Body of pancreas (tissue), 4 donors: ENCODE results near the gene RBM12.

Source experiments
- POLR2A ChIP-seq, 3 donors: fragments of 450-650 bp; IDR thresholded peaks; one replicate each; pipeline ENCODE4 v1.6.1; 2016; ENCODE audit warnings: antibody characterized with exemption in 3 of 3, mild to moderate bottlenecking in 2 of 3
- TF ChIP-seq, protein P1 (sequence below), 7 experiments: fragments of 450-650 bp in 4 of 7; fragments of 200-600 bp in 3 of 7; sonication (generic) in 3 of 7; IDR thresholded peaks; one replicate each; pipeline ENCODE4 v1.5.1; 2016 to 2019; ENCODE audit warnings: antibody characterized with exemption in 7 of 7

DNA sequence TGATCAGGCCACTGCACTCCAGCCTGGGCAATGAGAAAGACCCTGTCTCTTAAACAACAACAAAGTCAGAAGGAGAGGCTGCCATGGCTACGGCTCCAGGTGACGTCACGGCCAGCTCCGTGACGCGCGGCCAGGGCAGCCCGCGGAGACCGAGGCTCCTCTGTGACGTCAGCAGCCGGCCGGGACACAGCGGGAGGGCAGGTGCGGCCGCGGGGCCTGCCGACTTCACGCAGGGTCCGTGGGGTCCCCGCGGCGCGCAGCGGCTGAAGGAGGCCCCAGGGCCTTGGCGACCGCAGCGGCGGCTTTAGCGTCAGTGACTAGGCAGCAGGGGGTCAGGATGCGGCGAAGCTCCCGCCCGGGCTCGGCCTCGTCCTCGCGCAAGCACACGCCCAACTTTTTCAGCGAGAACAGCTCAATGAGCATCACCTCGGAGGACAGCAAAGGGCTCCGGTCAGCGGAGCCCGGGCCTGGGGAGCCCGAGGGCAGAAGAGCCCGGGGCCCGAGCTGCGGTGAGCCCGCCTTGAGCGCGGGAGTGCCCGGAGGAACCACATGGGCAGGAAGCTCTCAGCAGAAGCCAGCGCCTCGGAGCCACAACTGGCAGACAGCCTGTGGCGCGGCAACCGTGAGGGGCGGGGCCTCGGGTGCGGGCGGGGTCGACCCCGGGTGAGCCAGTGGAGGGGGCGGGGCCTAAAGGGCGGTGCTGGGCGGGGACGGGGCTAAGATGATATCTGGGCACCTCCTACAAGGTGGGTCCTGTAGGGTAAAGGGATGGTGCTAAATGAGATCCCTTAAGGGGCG is 48.8 kb downstream of the RBM12 start, which contains the start of gene SPAG4:
- TF ChIP-seq, protein P1, sequence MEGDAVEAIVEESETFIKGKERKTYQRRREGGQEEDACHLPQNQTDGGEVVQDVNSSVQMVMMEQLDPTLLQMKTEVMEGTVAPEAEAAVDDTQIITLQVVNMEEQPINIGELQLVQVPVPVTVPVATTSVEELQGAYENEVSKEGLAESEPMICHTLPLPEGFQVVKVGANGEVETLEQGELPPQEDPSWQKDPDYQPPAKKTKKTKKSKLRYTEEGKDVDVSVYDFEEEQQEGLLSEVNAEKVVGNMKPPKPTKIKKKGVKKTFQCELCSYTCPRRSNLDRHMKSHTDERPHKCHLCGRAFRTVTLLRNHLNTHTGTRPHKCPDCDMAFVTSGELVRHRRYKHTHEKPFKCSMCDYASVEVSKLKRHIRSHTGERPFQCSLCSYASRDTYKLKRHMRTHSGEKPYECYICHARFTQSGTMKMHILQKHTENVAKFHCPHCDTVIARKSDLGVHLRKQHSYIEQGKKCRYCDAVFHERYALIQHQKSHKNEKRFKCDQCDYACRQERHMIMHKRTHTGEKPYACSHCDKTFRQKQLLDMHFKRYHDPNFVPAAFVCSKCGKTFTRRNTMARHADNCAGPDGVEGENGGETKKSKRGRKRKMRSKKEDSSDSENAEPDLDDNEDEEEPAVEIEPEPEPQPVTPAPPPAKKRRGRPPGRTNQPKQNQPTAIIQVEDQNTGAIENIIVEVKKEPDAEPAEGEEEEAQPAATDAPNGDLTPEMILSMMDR (IDR thresholded peaks at IDR 0.05), result peak in 1 of 7 experiments; percentile 6
- TF ChIP-seq POLR2A (IDR thresholded peaks at IDR 0.05), result peak; percentile 63 to 90 (median 83)
